Neural cell (in vitro differentiated cells): ENCODE measurements around the gene CAV2. TPM values are rescaled to one million over a fixed set of nuclear protein-coding genes. Genes with fewer than 3 reads are reported as not detected.

ENCODE experiments used
- H2AFZ ChIP-seq: fragments of 200-600, 300-800 bp; sonication (generic), shearing (Covaris generic); 2 replicates; pipeline ENCODE4 v1.6.0; 2014; ENCODE audit warnings: low read depth, mild to moderate bottlenecking, antibody characterized with exemption, low read length, moderate library complexity
- H3F3A ChIP-seq: fragments of 200-600 bp; shearing (Covaris generic); 2 replicates; pipeline ENCODE4 v1.6.1; 2016; ENCODE audit warnings: mild to moderate bottlenecking, moderate library complexity, mixed read lengths, antibody characterized with exemption, low read length; ENCODE audit not compliant: insufficient read depth, poor library complexity, severe bottlenecking
- H3K27ac ChIP-seq: fragments of 200-600, 300-800 bp; sonication (generic), shearing (Covaris generic); 2 replicates; pipeline ENCODE4 v1.5.1; 2014; ENCODE audit warnings: mild to moderate bottlenecking, low read length, moderate library complexity
- H3K27me3 ChIP-seq: fragments of 300-800, 200-600 bp; sonication (generic), shearing (Covaris generic); 2 replicates; pipeline ENCODE4 v1.6.0; 2014; ENCODE audit warnings: mild to moderate bottlenecking, low read depth, low read length, moderate library complexity; ENCODE audit not compliant: insufficient read depth
- H3K36me3 ChIP-seq: fragments of 300-800, 200-600 bp; sonication (generic), shearing (Covaris generic); 2 replicates; pipeline ENCODE4 v1.5.1; 2014; ENCODE audit warnings: mild to moderate bottlenecking, antibody characterized with exemption, low read length, moderate library complexity; ENCODE audit not compliant: insufficient read depth
- H3K4me2 ChIP-seq: fragments of 300-800, 200-600 bp; sonication (generic), shearing (Covaris generic); 2 replicates; pipeline ENCODE4 v1.6.0; 2014; ENCODE audit warnings: mild to moderate bottlenecking, low read length
- H3K4me3 ChIP-seq: fragments of 300-800, 200-600 bp; sonication (generic), shearing (Covaris generic); 2 replicates; pipeline ENCODE4 v1.5.1; 2014; ENCODE audit warnings: mild to moderate bottlenecking, low read length, moderate library complexity
- H3K79me2 ChIP-seq: fragments of 200-600 bp; shearing (Covaris generic); replicated peaks from 2 replicates; pipeline ENCODE4 v1.6.0; 2014; ENCODE audit warnings: mild to moderate bottlenecking, low read length, moderate library complexity; ENCODE audit not compliant: insufficient read depth
- H3K9ac ChIP-seq: fragments of 300-800, 200-600 bp; sonication (generic), shearing (Covaris generic); 2 replicates; pipeline ENCODE4 v1.6.1; 2016; ENCODE audit warnings: mild to moderate bottlenecking, low read length, mixed read lengths
- H3K9me2 ChIP-seq: fragments of 200-600 bp; shearing (Covaris generic); 2 replicates; pipeline ENCODE4 v1.6.1; 2016; ENCODE audit warnings: mild to moderate bottlenecking, low read length, mixed read lengths; ENCODE audit not compliant: insufficient read depth
- H3K9me3 ChIP-seq: fragments of 200-600, 300-800 bp; sonication (generic), shearing (Covaris generic); 2 replicates; pipeline ENCODE4 v1.6.1; 2016; ENCODE audit warnings: mild to moderate bottlenecking, mixed run types, low read length, moderate library complexity, mixed read lengths
- H4K20me1 ChIP-seq: fragments of 200-600 bp; shearing (Covaris generic); 2 replicates; pipeline ENCODE4 v1.6.1; 2016; ENCODE audit warnings: mild to moderate bottlenecking, mixed run types; ENCODE audit not compliant: insufficient read depth
- CTCF ChIP-seq: fragments of 450-650 bp; IDR thresholded peaks from 2 replicates; pipeline ENCODE4 v1.5.1; 2014; ENCODE audit warnings: antibody characterized with exemption, mild to moderate bottlenecking, moderate library complexity; ENCODE audit not compliant: poor library complexity, severe bottlenecking
- EP300 ChIP-seq: fragments of 450-650 bp; conservative IDR thresholded peaks from 2 replicates; pipeline ENCODE4 v1.6.1; 2014; ENCODE audit warnings: antibody characterized with exemption, mild to moderate bottlenecking, moderate library complexity; ENCODE audit not compliant: poor library complexity, severe bottlenecking
- EZH2 ChIP-seq: fragments of 200-600, 300-800 bp; shearing (Covaris generic), sonication (generic); IDR thresholded peaks from 2 replicates; pipeline ENCODE4 v1.6.1; 2014; ENCODE audit warnings: antibody characterized with exemption, low read length, borderline replicate concordance, mild to moderate bottlenecking; ENCODE audit not compliant: insufficient read depth, poor library complexity, severe bottlenecking
- MXI1 ChIP-seq: fragments of 450-650 bp; conservative IDR thresholded peaks from 2 replicates; pipeline ENCODE4 v1.6.1; 2014; ENCODE audit warnings: antibody characterized with exemption, mild to moderate bottlenecking; ENCODE audit not compliant: poor library complexity, severe bottlenecking
- POLR2AphosphoS5 ChIP-seq: IDR thresholded peaks from 2 replicates; pipeline ENCODE4 v1.6.1; 2012
- RAD21 ChIP-seq: fragments of 450-650 bp; conservative IDR thresholded peaks from 2 replicates; pipeline ENCODE4 v1.6.1; 2014; ENCODE audit warnings: antibody characterized with exemption, mild to moderate bottlenecking, moderate library complexity
- REST ChIP-seq: IDR thresholded peaks from 2 replicates; pipeline ENCODE4 v1.6.1; 2012; ENCODE audit warnings: borderline replicate concordance
- SMC3 ChIP-seq: fragments of 450-650 bp; conservative IDR thresholded peaks from 2 replicates; pipeline ENCODE4 v1.6.1; 2014; ENCODE audit warnings: antibody characterized with exemption, mild to moderate bottlenecking, moderate library complexity; ENCODE audit not compliant: poor library complexity
- TAF1 ChIP-seq: IDR thresholded peaks from 2 replicates; pipeline ENCODE4 v1.6.1; 2012; ENCODE audit warnings: low read depth
- polyA plus RNA-seq: library from polyadenylated mRNA; depleted of rRNA; stranded (reverse); fragments of >200 nt; gene quantifications from 2 replicates; pipeline ENCODE4 v1.2.3, GENCODE V29; 2014

Gene CAV2
- polyA plus RNA-seq, 1 donor from 2014 or later = not detected

- Histone ChIP-seq H3K27ac (no peak overlapping the region), H3K79me2 (no peaks in the 10 kb centered on the region), H3K9me3 (no peaks in the 10 kb centered on the region), H4K20me1 (no peaks in the 10 kb centered on the region), H3K27me3 (no peaks in the 10 kb centered on the region), H3K36me3 (no peaks in the 10 kb centered on the region), H3K4me3 (no peak overlapping the region), H2AFZ (no peak overlapping the region), H3K9ac (no peak overlapping the region), H3F3A (no peaks in the 10 kb centered on the region), H3K4me2 (no peak overlapping the region), H3K9me2 (no peaks in the 10 kb centered on the region)
- TF ChIP-seq TAF1 (no peak), MXI1 (no peak)
These were observed 16.0 kb downstream of the CAV2 start for GRCh38 chr7:116515584-116515983.

- Histone ChIP-seq H3K9ac (no peak overlapping the region), H4K20me1 (no peaks in the 10 kb centered on the region), H3K36me3 (no peaks in the 10 kb centered on the region), H3K9me3 (no peaks in the 10 kb centered on the region), H3K4me3 (no peak overlapping the region), H3K27me3 (no peaks in the 10 kb centered on the region), H3K9me2 (no peaks in the 10 kb centered on the region), H3K4me2 (no peak overlapping the region), H3K79me2 (no peaks in the 10 kb centered on the region), H3K27ac (no peak overlapping the region), H2AFZ (no peak overlapping the region), H3F3A (no peaks in the 10 kb centered on the region)
- no peak for TF ChIP-seq EZH2
- no peak for TF ChIP-seq EP300
- TF ChIP-seq TAF1 = no peak
- TF ChIP-seq RAD21 = no peak
- no peak for TF ChIP-seq MXI1
- TF ChIP-seq SMC3 = no peak
- TF ChIP-seq POLR2AphosphoS5 = no peak
- no peak for TF ChIP-seq CTCF
- no peak for TF ChIP-seq REST
These were observed 16.8 kb downstream of the CAV2 start for GRCh38 chr7:116516324-116516723.

GRCh38 chr7:116517626-116518025 lies 18.1 kb downstream of the CAV2 start:
- no peaks in the 10 kb centered on the region for H3K36me3 ChIP-seq
- no peaks in the 10 kb centered on the region for H3K9me2 ChIP-seq
- H3F3A ChIP-seq = no peaks in the 10 kb centered on the region
- no peak overlapping the region for H2AFZ ChIP-seq
- H3K4me2 ChIP-seq = no peak overlapping the region
- no peak for TF ChIP-seq POLR2AphosphoS5
- TF ChIP-seq REST = no peak
- no peak for TF ChIP-seq EZH2
- no peak for TF ChIP-seq TAF1
- TF ChIP-seq MXI1 = no peak
- TF ChIP-seq CTCF = no peak
- TF ChIP-seq SMC3 = no peak
- TF ChIP-seq EP300 = no peak
- no peak for TF ChIP-seq RAD21
- H3K79me2 ChIP-seq = no peaks in the 10 kb centered on the region
- no peaks in the 10 kb centered on the region for H3K9me3 ChIP-seq
- no peak overlapping the region for H3K27ac ChIP-seq
- no peak overlapping the region for H3K4me3 ChIP-seq
- no peaks in the 10 kb centered on the region for H3K27me3 ChIP-seq
- H4K20me1 ChIP-seq = no peaks in the 10 kb centered on the region
- no peak overlapping the region for H3K9ac ChIP-seq
